GM19324 (cell line): ENCODE measurements around the gene SCUBE3.

Experiments
- ATAC-seq: cut with Tn5 transposase; IDR thresholded peaks from one replicate; pipeline ENCODE4 v1.9.1; 2021; ENCODE audit warnings: mild to moderate bottlenecking, moderate library complexity; ENCODE audit not compliant: unreplicated experiment, low FRiP score

SCUBE3 gene

DNA sequence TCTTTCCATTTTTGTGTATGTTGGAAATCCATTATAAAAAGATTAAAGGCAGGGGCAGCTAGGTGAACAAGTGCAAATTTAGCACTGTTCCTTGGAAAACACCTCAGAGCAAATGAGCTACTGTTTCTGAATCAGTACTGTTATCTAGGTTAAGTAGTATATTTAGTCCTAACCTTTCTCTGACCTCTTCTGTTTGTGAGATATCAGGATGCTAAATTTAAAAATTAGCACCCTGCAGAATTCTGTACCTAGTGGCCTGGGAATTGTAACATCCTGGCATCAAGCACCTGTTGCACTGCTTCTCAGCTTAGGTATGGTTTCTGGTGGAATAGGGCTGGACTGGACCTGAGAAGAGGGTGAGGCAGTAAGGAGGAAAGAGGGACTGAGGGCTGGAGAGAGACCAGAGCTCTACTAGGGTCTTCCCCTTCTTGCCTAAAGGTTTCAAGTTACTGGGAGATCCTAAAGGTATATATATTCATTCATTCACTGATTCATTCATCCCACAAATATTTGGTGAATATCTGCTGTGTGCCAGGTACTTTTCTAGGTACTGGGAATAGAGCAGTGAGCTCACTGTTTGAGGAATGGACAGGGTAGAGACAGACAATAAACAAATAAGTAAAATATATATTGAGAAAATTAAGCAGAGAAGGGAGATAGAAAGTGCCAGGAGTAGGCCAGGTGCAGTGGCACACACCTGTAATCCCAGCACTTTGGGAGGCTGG lies 51.0 kb downstream of the SCUBE3 start:
- no peak for ATAC-seq

GRCh38 chr6:35265523-35265922 lies 51.8 kb downstream of the SCUBE3 start:
- no peak for ATAC-seq

- no peak for ATAC-seq
Observed at GRCh38 chr6:35267446-35267845, 53.7 kb downstream of the SCUBE3 start.

DNA sequence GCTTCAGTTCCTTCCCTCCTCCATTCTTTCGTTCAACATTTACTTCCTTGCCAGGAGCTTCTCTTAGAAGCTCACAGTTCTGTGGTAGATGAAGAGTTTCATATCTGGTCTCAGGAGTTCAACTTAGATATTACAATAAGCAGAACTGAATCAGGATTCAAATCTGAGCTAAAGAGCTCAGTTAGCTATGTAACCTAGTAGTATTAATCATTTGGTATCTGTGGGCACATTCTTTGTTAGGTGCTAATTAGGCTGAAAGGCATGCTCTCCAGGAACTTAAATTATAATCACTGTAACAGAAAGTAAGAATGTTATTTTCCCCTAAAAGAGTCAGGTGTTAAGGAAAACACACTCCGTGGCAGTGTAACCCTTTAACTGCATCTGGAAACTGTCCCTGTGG lies 54.1 kb downstream of the SCUBE3 start:
- no peak for ATAC-seq

DNA sequence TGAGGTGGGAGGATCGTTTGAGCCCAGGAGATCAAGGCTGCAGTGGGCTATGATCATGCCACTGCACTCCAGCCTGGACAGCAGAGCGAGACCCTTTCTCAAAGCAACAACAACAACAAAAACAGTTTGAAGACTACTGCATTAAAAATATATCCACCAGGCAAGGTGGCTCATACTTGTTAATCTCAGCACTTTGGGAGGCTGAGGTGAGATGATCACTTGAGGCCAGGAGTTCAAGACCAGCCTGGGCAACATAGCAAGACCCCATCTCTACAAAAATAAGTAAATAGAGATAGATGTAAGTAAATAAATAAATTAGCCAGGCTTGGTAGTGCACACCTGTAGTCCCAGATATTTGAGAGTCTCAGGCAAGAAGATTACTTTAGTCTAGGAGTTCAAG lies 58.2 kb downstream of the SCUBE3 start:
- no peak for ATAC-seq

- no peak for ATAC-seq
Observed at GRCh38 chr6:35273822-35274559, 60.2 kb downstream of the SCUBE3 start.

DNA sequence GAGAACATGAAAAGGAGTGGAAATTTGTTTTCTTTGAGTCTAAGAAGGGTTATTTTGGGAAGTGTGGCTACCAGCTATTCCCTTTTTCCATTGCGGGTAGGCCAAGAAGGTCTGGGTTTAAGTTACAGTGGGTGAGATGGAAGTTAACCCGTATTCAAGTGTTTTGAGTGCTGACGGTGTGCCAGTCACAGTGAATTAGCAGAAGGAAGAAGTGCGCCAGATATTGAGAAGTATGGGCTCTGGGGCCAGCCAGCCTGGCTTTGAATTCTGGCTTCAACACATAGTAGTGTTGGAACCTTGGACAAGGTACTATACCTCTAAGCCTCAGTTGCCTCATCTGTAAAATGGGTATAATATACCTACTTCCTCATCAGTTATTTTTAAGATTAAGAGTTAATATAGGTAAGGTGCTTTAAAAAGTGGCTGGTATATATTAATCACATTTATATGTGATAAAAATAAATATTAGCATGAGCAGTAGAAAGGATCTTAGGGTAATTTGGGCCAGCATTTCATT lies 62.0 kb downstream of the SCUBE3 start:
- no peak for ATAC-seq

DNA sequence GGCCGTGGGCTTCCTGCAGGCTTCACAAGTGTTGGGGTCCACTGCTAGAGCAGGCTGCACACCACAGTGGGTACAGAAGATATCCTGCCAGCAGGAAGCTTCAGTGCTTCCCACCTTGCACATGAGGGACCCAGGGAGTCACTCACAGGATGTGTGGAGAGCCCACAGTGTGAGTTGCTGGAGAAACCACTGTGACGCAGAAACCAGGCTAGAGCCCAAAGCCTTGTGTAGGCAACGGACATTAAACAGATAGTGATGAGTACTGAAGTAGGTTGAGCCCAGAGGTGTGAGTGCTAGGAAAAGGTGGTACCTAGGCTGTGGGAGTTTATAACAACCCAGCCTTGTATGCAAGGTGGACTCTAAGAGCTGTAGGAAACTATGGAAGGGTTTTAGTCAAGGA lies 65.0 kb downstream of the SCUBE3 start:
- no peak for ATAC-seq

DNA sequence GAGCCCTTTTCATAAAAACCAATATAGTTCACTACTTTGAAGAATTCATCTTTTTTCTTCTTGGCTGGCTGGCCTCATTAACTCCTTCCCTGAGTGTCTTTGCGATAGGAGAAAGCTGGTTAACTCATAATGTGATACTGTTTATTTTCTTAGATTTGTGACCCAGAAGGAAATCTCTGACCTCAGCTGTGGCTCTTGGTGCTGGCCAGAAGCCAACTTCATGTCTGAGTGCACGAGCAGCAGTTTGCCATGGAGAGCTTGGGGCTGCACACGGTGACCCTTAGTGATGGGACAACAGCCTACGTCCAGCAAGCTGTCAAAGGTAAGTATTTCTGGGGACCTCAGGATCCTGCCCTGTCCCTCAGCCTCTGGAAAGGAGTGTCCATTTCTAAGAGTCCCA lies 67.1 kb downstream of the SCUBE3 start:
- ATAC-seq = no peak

- no peak for ATAC-seq
Observed at GRCh38 chr6:35282472-35282871, 68.7 kb downstream of the SCUBE3 start.

GRCh38 chr6:35283361-35283760 lies 69.6 kb downstream of the SCUBE3 start:
- no peak for ATAC-seq

DNA sequence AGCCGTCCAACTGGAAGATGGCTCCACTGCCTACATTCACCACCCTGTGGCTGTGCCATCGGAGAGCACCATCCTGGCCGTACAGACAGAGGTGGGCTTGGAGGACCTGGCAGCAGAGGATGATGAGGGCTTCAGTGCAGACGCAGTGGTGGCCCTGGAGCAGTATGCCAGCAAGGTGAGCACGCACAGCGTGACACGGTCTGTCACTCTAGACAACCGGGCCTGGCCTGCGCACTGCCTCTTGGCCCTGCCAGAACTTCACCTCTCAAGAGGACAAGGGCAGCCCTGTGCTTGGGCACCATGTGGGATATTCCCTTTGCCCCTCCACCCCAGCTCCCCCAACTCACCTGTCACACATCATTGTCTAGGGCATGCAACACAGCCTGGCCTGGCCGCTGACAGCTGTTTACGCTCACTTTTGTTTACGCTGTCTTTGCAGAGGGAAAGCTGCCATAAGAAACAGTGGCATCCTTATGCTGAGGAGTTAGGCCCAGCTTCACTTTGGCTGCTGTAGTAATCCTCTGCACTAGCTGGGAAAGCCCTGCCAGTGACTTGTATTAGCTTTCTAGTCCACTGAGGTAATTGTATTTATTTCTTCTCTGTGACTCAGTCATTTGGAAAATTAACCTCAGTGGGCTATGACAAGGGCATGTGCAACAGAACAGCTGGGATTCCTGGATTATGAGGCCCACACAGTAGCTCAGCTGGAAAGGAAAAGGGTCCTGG lies 74.1 kb downstream of the SCUBE3 start:
- ATAC-seq = no peak

GRCh38 chr6:35288834-35289233 lies 75.1 kb downstream of the SCUBE3 start:
- no peak for ATAC-seq

GRCh38 chr6:35291491-35291890 lies 77.7 kb downstream of the SCUBE3 start:
- no peak for ATAC-seq

GRCh38 chr6:35292494-35292893 lies 78.7 kb downstream of the SCUBE3 start:
- no peak for ATAC-seq

DNA sequence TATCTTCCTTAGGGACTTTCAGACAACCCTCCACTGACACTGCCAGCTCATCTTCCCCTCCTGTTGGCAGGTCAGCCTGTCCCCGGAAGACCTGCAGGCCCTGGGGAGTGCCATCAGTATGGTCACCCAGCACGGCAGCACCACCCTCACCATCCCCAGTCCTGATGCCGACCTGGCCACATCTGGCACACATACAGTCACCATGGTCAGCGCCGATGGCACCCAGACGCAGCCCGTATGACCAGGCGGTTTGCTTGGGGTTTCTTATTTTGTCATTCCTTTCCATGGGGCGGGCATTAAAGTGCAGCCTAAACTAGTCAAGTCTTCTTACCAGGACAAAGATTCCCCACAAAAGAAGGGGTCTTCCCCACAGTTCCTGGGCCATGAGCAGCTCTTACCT lies 79.9 kb downstream of the SCUBE3 start:
- no peak for ATAC-seq

- no peak for ATAC-seq
Observed at GRCh38 chr6:35294308-35294945, 80.7 kb downstream of the SCUBE3 start.

DNA sequence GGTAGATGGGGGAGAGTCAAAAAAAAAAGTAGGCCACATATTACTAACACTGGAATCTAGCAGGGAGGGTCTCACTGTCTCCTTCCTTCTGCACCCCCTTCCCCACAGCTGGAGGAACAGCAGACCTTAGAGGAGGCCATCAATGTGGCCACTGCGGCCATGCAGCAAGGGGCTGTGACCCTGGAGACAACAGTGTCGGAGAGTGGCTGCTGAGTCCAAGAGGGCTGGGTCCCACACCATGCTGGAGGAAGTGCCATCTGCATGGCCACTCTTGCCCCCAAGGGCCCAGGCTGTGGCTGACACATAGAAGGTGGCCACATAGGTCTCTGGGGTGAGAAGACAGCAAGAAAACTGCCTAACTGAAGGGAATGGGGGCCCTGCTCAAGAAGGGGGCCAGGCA lies 81.3 kb downstream of the SCUBE3 start:
- no peak for ATAC-seq

DNA sequence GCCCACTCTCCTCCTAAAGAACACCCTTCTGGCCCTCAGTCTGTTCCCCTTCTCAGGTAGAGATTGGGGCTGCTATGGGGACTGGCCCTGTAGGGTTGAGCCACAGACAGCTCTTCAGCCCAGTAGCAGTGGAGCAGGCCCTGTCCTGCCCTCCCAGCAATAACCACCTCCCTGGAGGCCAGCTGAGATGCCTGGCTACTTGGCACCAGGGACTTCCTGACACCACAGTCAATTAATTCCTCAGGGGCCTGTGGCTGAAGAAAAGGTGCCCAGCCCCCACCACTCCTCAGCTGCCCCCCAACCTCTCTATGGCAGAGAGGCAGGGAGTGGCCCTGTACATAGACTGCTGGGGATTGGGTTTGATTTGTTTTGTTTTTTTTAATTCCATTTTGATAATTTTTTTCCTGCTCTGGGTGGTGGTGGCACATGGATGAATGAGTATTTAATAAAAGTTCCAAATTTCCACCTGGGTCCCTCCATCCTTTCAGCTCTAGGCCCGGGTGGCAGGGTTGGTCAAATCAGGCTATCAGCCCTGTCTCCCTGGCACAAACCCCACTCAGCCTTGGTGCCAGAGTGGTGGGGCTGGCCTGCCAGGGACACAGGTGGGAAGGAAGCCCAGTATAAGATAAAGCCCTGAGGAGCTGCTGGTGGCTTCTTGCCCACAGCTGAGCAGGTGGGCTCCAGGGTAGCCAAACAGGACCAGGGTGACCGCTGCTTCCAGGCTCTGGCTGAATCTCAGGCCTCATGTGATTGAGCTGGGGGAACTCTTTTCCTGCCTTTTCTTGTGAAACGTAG lies 82.0 kb downstream of the SCUBE3 start:
- ATAC-seq = no peak
